Measurements from ENCODE around the gene ABCC5.
"Not testable (repeated sequence)": the region's sequence is repeated elsewhere in the genome, so short reads cannot be mapped to it uniquely, and the experiment has no call there.

ABCC5 gene

DNA sequence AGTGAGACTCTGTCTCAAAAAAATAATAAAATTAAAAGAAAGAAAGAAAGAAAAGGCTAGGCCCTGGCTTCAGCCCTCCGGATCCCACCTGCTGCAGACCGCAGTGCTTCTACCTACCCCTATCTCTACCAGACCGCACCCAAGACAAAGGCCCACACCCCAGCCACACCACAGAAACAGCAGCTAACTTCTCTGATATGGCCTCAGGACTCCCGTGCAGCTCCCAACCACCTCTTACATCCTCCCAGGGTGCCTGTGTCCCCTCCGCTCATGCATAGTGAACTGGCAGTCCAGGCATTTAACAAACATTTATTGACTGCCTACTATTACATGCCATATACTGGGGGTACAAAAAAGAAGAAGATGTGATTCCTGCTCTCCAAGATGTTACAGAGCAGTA, 28.3 kb upstream of the ABCC5 start:
- DNase-seq (ENCODE audit: extremely low read depth, low read depth) = no peak
- TF ChIP-seq, protein P1, sequence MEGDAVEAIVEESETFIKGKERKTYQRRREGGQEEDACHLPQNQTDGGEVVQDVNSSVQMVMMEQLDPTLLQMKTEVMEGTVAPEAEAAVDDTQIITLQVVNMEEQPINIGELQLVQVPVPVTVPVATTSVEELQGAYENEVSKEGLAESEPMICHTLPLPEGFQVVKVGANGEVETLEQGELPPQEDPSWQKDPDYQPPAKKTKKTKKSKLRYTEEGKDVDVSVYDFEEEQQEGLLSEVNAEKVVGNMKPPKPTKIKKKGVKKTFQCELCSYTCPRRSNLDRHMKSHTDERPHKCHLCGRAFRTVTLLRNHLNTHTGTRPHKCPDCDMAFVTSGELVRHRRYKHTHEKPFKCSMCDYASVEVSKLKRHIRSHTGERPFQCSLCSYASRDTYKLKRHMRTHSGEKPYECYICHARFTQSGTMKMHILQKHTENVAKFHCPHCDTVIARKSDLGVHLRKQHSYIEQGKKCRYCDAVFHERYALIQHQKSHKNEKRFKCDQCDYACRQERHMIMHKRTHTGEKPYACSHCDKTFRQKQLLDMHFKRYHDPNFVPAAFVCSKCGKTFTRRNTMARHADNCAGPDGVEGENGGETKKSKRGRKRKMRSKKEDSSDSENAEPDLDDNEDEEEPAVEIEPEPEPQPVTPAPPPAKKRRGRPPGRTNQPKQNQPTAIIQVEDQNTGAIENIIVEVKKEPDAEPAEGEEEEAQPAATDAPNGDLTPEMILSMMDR (IDR thresholded peaks at IDR 0.05; ENCODE audit: low read depth, low read length) = no peak

DNA sequence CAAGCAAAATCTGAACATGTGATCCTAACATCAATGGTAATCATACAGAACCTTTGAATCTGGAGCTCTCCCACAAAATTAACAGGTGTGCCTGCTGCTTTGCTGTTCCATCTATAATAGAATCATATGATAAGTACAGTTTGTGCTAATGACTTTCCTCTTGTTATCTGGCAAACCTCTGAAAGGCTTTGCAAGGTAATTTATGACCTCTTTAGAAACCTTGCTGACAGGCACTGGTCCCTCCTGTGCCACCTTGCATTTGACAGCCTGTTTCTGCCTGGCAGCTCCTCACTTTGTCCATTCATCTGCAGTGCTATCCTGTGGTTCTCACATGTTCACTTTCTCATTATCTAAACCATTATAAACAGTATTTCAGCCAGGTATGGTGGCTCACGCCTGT, 24.9 kb upstream of the ABCC5 start:
- DNase-seq (ENCODE audit: extremely low read depth, low read depth) = no peak
- TF ChIP-seq, protein P1 (IDR thresholded peaks at IDR 0.05; ENCODE audit: low read depth, low read length) = no peak

DNA sequence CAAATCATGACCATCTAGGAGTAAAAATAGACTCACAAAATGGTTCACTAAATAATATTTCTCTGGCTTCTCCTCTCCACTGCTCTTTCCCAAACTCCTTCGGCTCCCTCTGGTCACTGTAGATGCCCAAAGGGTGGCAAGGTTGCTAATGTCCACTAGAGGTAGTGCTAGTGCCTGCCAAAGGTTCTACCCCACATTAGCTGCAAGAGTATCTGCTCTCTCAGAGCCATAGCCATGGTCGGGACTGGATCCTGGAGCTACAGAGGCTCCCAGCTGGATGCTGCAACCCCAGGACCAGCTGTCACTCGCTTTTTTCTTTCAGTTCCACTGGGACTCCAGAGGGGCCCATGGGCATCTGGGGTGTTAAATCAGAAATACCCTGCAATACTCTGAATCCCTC, 22.3 kb upstream of the ABCC5 start:
- TF ChIP-seq, protein P1 (IDR thresholded peaks at IDR 0.05; ENCODE audit: low read depth, low read length) = peak; percentile 47
- no peak for DNase-seq (ENCODE audit: extremely low read depth, low read depth)

DNA sequence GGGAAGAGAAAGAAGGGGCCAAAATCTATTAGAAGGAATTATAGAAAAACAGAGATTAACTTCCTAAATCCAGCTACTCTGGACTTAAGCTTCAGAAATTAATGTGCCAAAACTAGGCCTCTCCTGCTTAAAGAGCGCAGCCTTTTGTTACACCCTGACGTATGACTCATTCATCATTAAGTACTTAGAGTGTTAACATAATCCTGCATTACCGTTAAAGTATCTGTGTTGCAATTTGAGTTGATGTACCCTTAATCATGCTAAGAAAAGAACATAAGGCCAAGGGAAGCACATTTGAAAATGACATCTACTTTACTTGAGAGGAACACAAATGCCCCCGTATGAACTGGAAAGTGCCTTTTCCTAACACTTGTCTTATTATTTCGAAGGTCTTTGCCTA, 21.7 kb upstream of the ABCC5 start:
- no peak for DNase-seq (ENCODE audit: extremely low read depth, low read depth)
- TF ChIP-seq, protein P1 (IDR thresholded peaks at IDR 0.05; ENCODE audit: low read depth, low read length) = no peak

DNA sequence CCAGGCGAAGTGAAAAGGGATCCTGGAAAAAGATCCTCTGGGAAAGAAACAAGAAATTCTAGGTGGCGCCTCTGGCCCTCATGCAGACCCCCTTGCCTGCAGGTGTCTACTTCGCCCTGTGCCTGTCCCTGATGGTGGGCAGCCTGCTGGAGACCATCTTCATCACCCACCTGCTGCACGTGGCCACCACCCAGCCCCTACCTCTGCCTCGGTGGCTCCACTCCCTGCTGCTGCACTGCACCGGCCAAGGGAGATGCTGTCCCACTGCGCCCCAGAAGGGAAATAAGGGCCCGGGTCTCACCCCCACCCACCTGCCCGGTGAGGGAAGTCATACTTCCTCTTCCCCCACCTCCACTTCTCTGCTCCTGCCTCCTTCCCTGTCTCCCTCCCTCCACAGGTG, 20.6 kb upstream of the ABCC5 start:
- DNase-seq (ENCODE audit: extremely low read depth, low read depth) = not testable (repeated sequence)

DNA sequence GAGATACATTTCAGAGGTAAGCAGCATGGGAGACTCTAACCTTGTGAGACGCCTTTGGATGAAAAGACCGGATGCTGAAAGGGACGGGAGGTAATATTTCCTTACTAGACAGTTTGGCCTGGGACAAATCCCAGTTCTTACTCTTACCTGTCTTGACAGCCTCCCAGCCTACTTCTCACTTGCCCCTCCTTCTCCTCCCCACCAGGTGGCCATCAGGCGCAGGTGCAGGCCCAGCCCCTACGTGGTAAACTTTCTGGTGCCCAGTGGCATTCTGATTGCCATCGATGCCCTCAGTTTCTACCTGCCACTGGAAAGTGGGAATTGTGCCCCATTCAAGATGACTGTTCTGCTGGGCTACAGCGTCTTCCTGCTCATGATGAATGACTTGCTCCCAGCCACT, 20.1 kb upstream of the ABCC5 start:
- DNase-seq (ENCODE audit: extremely low read depth, low read depth) = no peak
- TF ChIP-seq, protein P1 (IDR thresholded peaks at IDR 0.05; ENCODE audit: low read depth, low read length) = no peak

DNA sequence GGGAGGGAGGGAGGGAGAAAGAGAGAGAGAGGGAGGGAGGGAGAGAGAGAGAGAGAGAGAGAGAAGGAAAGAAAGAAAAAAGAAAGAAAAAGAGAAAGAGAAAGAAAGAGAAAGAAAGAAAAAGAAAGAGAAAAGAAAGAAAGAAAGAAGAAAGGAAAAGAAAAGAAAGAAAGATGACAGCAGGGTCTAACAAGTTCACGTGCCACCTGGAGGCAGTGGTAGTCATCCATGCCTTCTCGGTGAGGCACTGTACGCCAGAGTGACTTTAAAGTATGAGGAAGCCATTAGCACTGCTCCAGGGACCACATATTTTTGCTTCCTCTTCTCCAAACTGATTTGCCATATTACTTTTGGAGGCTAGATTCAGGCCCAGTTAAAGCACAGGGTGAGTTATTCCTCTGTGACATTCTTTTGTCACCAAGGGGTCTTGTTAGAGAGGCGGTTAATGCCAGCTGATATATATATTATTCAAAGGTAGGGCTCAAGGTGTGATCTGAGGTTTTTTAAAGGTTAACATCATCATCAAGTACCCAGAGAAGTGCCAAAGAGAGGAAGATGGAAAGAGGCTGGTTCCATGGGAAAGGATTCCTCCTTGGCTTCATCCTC, 13.6 kb upstream of the ABCC5 start, which contains the start of gene HTR3D:
Gene HTR3D (plus strand): TSS at position 556 of the 606 bp plus-strand sequence. CDS start 0 bp downstream, at position 556.
- no peak for DNase-seq (ENCODE audit: extremely low read depth, low read depth)
- TF ChIP-seq, protein P1 (IDR thresholded peaks at IDR 0.05; ENCODE audit: low read depth, low read length) = no peak

DNA sequence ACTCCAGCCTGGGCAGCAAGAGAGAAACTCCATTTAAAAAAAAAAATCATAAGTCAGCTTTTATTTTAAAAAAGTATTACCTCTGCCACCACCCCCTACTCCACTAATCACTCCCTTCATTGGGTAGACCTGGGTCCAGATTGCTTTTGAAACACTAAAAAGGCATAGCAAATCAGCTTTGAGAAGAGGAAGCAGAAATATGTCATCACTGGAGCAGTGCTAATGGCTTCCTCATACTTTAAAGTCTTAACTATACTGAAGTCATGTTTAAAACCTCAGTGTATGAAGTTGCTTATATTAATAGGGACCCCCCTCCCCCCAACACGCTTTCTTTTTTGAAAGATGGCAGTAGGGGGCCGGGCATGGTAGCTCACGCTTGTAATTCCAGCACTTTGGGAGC, 12.9 kb upstream of the ABCC5 start:
- no peak for DNase-seq (ENCODE audit: extremely low read depth, low read depth)
- TF ChIP-seq, protein P1 (IDR thresholded peaks at IDR 0.05; ENCODE audit: low read depth, low read length) = no peak

Measured in AG09319 (cell line).